Subcutaneous adipose tissue (tissue), 4 donors: ENCODE measurements around the gene COA5. TPM values are rescaled to one million over a fixed set of nuclear protein-coding genes. Genes with fewer than 3 reads are reported as not detected.

Source experiments
- total RNA-seq, 4 donors: library from RNA; depleted of rRNA; stranded (reverse); fragments of >200 nt; gene quantifications; one replicate each; pipeline ENCODE4 v1.1.0, GENCODE V29; 2016
- TF ChIP-seq, protein P1 (sequence below): fragments of 450-650 bp; IDR thresholded peaks from one replicate; pipeline ENCODE4 v1.5.1; 2016; ENCODE audit warnings: low read depth, mild to moderate bottlenecking, control low read depth, antibody characterized with exemption, moderate library complexity

The COA5 gene
- total RNA-seq, 4 donors from 2014 or later: 33.1 to 48.7 (median 37.6) TPM

DNA sequence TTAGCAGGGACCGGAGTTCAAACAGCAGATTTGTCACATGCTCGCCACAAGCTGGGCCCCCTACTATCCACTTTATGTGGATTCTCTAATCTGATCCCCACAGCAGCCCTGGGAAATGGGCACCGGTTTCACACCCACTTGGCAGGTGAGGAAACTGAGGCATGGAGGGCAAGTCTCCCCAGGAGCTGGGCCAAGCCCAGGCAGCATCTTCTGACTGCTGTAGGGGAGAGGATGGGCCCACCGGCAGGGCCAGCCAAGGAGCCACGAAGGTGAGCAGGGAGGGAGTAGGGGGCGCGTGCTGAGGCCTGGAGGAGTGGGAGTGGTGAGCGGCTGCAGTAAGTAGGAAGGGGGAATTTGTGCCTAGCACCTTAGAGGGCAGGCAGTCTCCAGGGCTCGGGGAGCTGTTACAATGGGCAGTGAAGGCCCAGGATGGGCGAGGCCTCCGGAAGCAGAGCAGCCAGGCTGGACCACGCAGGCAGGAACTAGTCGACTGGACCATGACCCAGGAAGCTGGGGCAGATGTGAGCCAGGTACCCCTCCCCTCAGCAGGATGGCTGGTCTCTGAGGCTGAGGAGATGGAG lies 37.1 kb downstream of the COA5 start:
- TF ChIP-seq, protein P1, sequence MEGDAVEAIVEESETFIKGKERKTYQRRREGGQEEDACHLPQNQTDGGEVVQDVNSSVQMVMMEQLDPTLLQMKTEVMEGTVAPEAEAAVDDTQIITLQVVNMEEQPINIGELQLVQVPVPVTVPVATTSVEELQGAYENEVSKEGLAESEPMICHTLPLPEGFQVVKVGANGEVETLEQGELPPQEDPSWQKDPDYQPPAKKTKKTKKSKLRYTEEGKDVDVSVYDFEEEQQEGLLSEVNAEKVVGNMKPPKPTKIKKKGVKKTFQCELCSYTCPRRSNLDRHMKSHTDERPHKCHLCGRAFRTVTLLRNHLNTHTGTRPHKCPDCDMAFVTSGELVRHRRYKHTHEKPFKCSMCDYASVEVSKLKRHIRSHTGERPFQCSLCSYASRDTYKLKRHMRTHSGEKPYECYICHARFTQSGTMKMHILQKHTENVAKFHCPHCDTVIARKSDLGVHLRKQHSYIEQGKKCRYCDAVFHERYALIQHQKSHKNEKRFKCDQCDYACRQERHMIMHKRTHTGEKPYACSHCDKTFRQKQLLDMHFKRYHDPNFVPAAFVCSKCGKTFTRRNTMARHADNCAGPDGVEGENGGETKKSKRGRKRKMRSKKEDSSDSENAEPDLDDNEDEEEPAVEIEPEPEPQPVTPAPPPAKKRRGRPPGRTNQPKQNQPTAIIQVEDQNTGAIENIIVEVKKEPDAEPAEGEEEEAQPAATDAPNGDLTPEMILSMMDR: no peak

DNA sequence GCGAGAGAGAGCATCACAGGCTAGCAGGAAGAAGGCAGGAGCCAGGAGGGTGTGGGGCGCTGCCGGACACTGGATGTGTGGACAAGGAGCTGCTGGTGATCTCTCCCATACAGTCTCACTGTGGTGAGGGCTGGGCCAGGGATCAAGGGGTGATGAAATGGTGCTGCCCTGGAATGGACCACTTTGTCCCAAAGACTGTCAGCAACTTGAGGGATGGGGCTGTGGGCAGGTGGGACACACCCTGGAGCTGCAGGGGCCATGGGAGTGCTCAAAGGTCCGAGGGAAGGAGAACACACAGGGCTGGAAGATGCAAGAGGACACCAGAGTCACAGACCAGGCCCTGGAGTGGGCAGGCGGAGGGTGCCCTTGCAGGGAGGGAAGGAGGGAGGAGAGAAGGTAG lies 38.0 kb downstream of the COA5 start:
- TF ChIP-seq, protein P1: no peak

- TF ChIP-seq, protein P1: no peak
These were observed 38.4 kb downstream of the COA5 start for GRCh38 chr2:98569915-98570314.

- TF ChIP-seq, protein P1: no peak
These were observed 39.0 kb downstream of the COA5 start for GRCh38 chr2:98569197-98569793.

GRCh38 chr2:98568161-98568956 lies 40.0 kb downstream of the COA5 start:
- TF ChIP-seq, protein P1: no peak

DNA sequence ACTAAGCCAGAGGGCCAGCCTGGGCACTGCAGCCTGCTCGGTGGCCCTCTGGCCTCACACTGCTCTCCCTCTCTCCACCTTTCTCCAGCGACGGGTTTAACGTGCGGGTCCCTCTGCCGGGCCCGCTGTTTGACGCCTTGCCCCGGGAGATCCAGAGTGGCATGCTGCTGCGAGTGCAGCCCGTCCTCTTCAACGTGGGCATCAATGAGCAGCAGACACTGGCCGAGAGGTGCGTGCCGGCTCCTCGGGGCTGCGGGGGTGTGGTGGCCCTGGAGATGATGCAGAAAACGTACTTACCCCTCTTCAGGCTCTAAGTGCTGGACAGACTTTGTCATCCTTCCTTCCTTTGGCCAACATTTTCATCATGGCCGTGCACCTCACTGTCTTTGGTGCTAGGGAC lies 42.4 kb downstream of the COA5 start:
- TF ChIP-seq, protein P1: no peak

DNA sequence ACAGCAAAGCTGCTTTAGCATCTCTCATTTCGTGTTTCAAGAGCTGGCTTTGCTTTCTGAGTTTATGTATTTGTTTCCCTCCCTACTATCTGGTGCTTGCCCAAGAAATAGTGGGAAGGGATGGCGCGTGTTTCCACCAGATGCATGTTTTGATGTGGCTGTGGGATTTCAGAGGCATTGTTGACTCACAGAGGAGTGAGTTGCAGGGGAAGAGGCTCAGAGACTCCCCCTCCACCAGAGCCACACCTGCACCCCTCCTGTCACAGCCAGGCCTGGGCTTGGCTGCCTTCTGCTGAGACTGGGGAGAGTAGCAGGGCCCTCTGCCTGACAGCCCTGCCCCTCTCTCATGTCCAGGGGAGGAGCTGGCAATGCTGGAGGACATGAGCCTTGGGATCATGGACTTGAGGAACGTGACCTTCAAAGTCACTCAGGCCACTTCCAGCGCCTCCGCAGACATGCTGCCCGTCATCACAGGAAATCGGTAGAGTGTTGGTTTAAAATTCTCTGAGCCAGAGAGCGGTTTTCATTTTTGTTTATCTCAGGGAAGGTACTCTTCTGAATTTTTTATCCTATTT lies 42.9 kb downstream of the COA5 start:
- TF ChIP-seq, protein P1: no peak
